Kidney (tissue), 14 donors: Measurements from ENCODE around the gene CPEB4. TPM values are rescaled to one million over a fixed set of nuclear protein-coding genes. Genes with fewer than 3 reads are reported as not detected.

Experiments
- DNase-seq, 5 donors: peaks; one replicate each; pipeline ENCODE4 v3.0.0-alpha.2; 2013 to 2020
- FAIRE-seq: peaks from 2 replicates; lab custom pipeline; 2012; peaks lifted over from hg19 to GRCh38; lab: Jason Lieb, UNC
- H3K27ac ChIP-seq, 2 donors: one replicate each; pipeline ENCODE4 v1.7.0; 2013; ENCODE audit warnings: low read depth in 2 of 2, low read length in 2 of 2, inconsistent platforms in 1 of 2
- H3K27me3 ChIP-seq: one replicate; pipeline ENCODE4 v1.7.1; 2013; ENCODE audit warnings: low read length, inconsistent platforms; ENCODE audit not compliant: control insufficient read depth, insufficient read depth
- H3K36me3 ChIP-seq, 3 donors: one replicate each; pipeline versions ENCODE4 v1.7.0 to v1.7.1; 2013; ENCODE audit warnings: low read length in 3 of 3, control low read depth in 1 of 3, inconsistent platforms in 1 of 3; ENCODE audit not compliant: insufficient read depth in 3 of 3, control insufficient read depth in 2 of 3
- H3K4me1 ChIP-seq, 3 donors: one replicate each; pipeline versions ENCODE4 v1.7.0 to v1.7.1; 2013; ENCODE audit warnings: low read length in 3 of 3, inconsistent platforms in 1 of 3, low read depth in 1 of 3; ENCODE audit not compliant: control insufficient read depth in 2 of 3, insufficient read depth in 2 of 3
- H3K4me3 ChIP-seq, 3 donors: one replicate each; pipeline versions ENCODE4 v1.7.0 to v1.8.1; 2013; ENCODE audit warnings: low read length in 3 of 3, control low read depth in 1 of 3, inconsistent platforms in 1 of 3
- H3K9ac ChIP-seq, 3 donors: one replicate each; pipeline versions ENCODE4 v1.7.0 to v1.7.1; 2013; ENCODE audit warnings: low read length in 3 of 3, control low read depth in 1 of 3, inconsistent platforms in 1 of 3
- H3K9me3 ChIP-seq, 3 donors: one replicate each; pipeline versions ENCODE4 v1.7.0 to v1.7.1; 2013; ENCODE audit warnings: low read length in 3 of 3, control low read depth in 1 of 3, inconsistent platforms in 1 of 3; ENCODE audit not compliant: control insufficient read depth in 2 of 3, insufficient read depth in 1 of 3
- CTCF ChIP-seq: IDR thresholded peaks from 3 replicates; pipeline ENCODE4 v1.5.1; 2012; ENCODE audit warnings: mild to moderate bottlenecking, moderate library complexity, borderline replicate concordance; ENCODE audit not compliant: insufficient read depth; ENCODE audit errors: extremely low read depth
- intact Hi-C: fragments of 100-400 bp; cut with DNase I; formaldehyde crosslinking; loops from one replicate; pipeline ENCODE4 v1.11.1; 2022
- polyA plus RNA-seq: library from polyadenylated mRNA; stranded (reverse); fragments of 350-450 nt; fragmentation: Illumina TruSeq; extraction: RNeasy Lipid Tissue Mini Kit (QIAGEN cat#74804); gene quantifications from one replicate; pipeline ENCODE4 v1.2.3, GENCODE V29; 2014; ENCODE audit warnings: low read depth, low replicate concordance; ENCODE audit not compliant: insufficient read depth
- total RNA-seq: library from RNA; stranded (reverse); fragmentation: NEBNext Ultra II Directional; extraction: Animal tissue kit (Norgen Biotek cat#: 25700); gene quantifications from one replicate; pipeline ENCODE4 v1.2.1, GENCODE V29; 2021
- donor health status: control.
- donor health status: control.
- donor health status: control.
- donor health status: control.
- donor health status: control.
- donor health status: DM: yes; HTN: yes; CAD: no.
- donor health status: Normal renal cell carcinoma (clear cell type).

The CPEB4 gene
- total and polyA plus RNA-seq, 2 donors from 2014 or later = 9.5 to 73.0 TPM

- Histone ChIP-seq H3K9ac (peak overlapping the region in 1 of 3 donors; percentile 26), H3K4me3 (peak overlapping the region in 1 of 3 donors; percentile 17), H3K27me3 (no peaks in the 10 kb centered on the region), H3K27ac (peak overlapping the region; percentile 81 to 86), H3K36me3 (peaks cover 0 to 4% (median 0%) of the 10 kb centered on the region in 3 donors), H3K9me3 (no peaks in the 10 kb centered on the region), H3K4me1 (peaks cover 3 to 26% (median 21%) of the 10 kb centered on the region in 3 donors)
- intact Hi-C loops = no loop called here
- DNase-seq = no peak
- no peak for TF ChIP-seq CTCF
- no peak for FAIRE-seq
These were observed 3.1 kb upstream of the CPEB4 start for GRCh38 chr5:173885054-173885443.

- Histone ChIP-seq H3K27ac (peak overlapping the region; percentile 81 to 86), H3K9me3 (no peaks in the 10 kb centered on the region), H3K36me3 (peaks cover 0 to 7% (median 0%) of the 10 kb centered on the region in 3 donors), H3K27me3 (no peaks in the 10 kb centered on the region), H3K9ac (peak overlapping the region in 2 of 3 donors; percentile 26 to 55), H3K4me3 (peak overlapping the region in 1 of 3 donors; percentile 10), H3K4me1 (peaks cover 3 to 22% (median 21%) of the 10 kb centered on the region in 3 donors)
- peak; percentile 1 for TF ChIP-seq CTCF
- intact Hi-C loops = no loop called here
- DNase-seq (no peak), FAIRE-seq (no peak)
These were observed 2.6 kb upstream of the CPEB4 start for GRCh38 chr5:173885475-173886010.

- peaks cover 3 to 21% (median 21%) of the 10 kb centered on the region in 3 donors for H3K4me1 ChIP-seq
- H3K27ac ChIP-seq = peak overlapping the region; percentile 51 to 81
- no peak overlapping the region for H3K9ac ChIP-seq
- peaks cover 0 to 7% (median 0%) of the 10 kb centered on the region in 3 donors for H3K36me3 ChIP-seq
- H3K9me3 ChIP-seq = no peaks in the 10 kb centered on the region
- DNase-seq (no peak), FAIRE-seq (no peak)
- no peak for TF ChIP-seq CTCF
- intact Hi-C loops = no loop called here
- no peaks in the 10 kb centered on the region for H3K27me3 ChIP-seq
- no peak overlapping the region for H3K4me3 ChIP-seq
These were observed 2.0 kb upstream of the CPEB4 start for GRCh38 chr5:173886150-173886549.
